HL-60 (cell line): ENCODE data around the gene RTN4.

Experiments used
- DNase-seq, 2 experiments: peaks; one replicate each; pipeline ENCODE4 v3.0.0-alpha.2; 2010 to 2020; ENCODE audit warnings: low read depth in 1 of 2, low spot score in 1 of 2
- H3K27ac ChIP-seq: fragments of 250-450 bp; sonication (Bioruptor Pico); replicated peaks from 2 replicates; pipeline ENCODE4 v1.5.1; 2020; ENCODE audit warnings: mild to moderate bottlenecking, moderate library complexity
- H3K27me3 ChIP-seq: fragments of 250-450 bp; sonication (Bioruptor Pico); 2 replicates; pipeline ENCODE4 v1.5.1; 2021; ENCODE audit warnings: mild to moderate bottlenecking, moderate library complexity; ENCODE audit not compliant: insufficient read depth, poor library complexity, severe bottlenecking
- H3K4me3 ChIP-seq: replicated peaks from 2 replicates; pipeline ENCODE4 v1.5.1; 2011; ENCODE audit warnings: mild to moderate bottlenecking, control low read depth, low read length; ENCODE audit not compliant: insufficient read depth
- GABPA ChIP-seq: IDR thresholded peaks from 2 replicates; pipeline ENCODE4 v1.6.1; 2012; ENCODE audit warnings: low read depth
- POLR2AphosphoS5 ChIP-seq: IDR thresholded peaks from 2 replicates; pipeline ENCODE4 v1.6.1; 2012; ENCODE audit warnings: low read depth
- SPI1 ChIP-seq: IDR thresholded peaks from 2 replicates; pipeline ENCODE4 v1.6.1; 2012; ENCODE audit warnings: low read depth, mild to moderate bottlenecking, borderline replicate concordance
- TF ChIP-seq, protein P1 (sequence below): IDR thresholded peaks from one replicate; pipeline ENCODE4 v1.5.1; 2011; ENCODE audit warnings: low read length, control low read depth, inconsistent platforms; ENCODE audit not compliant: insufficient read depth
- TF ChIP-seq, protein P2 (sequence below): IDR thresholded peaks from 2 replicates; pipeline ENCODE4 v1.6.1; 2012; ENCODE audit warnings: low read depth; ENCODE audit not compliant: insufficient replicate concordance

The RTN4 gene

GRCh38 chr2:54927751-54928615, 122.3 kb downstream of the RTN4 start:
- no peak overlapping the region for H3K27ac ChIP-seq
- H3K4me3 ChIP-seq: no peak overlapping the region
- H3K27me3 ChIP-seq: no peaks in the 10 kb centered on the region
- no peak for TF ChIP-seq POLR2AphosphoS5
- TF ChIP-seq SPI1: no peak
- TF ChIP-seq, protein P1, sequence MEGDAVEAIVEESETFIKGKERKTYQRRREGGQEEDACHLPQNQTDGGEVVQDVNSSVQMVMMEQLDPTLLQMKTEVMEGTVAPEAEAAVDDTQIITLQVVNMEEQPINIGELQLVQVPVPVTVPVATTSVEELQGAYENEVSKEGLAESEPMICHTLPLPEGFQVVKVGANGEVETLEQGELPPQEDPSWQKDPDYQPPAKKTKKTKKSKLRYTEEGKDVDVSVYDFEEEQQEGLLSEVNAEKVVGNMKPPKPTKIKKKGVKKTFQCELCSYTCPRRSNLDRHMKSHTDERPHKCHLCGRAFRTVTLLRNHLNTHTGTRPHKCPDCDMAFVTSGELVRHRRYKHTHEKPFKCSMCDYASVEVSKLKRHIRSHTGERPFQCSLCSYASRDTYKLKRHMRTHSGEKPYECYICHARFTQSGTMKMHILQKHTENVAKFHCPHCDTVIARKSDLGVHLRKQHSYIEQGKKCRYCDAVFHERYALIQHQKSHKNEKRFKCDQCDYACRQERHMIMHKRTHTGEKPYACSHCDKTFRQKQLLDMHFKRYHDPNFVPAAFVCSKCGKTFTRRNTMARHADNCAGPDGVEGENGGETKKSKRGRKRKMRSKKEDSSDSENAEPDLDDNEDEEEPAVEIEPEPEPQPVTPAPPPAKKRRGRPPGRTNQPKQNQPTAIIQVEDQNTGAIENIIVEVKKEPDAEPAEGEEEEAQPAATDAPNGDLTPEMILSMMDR: no peak
- no peak for TF ChIP-seq GABPA
- TF ChIP-seq, protein P2, sequence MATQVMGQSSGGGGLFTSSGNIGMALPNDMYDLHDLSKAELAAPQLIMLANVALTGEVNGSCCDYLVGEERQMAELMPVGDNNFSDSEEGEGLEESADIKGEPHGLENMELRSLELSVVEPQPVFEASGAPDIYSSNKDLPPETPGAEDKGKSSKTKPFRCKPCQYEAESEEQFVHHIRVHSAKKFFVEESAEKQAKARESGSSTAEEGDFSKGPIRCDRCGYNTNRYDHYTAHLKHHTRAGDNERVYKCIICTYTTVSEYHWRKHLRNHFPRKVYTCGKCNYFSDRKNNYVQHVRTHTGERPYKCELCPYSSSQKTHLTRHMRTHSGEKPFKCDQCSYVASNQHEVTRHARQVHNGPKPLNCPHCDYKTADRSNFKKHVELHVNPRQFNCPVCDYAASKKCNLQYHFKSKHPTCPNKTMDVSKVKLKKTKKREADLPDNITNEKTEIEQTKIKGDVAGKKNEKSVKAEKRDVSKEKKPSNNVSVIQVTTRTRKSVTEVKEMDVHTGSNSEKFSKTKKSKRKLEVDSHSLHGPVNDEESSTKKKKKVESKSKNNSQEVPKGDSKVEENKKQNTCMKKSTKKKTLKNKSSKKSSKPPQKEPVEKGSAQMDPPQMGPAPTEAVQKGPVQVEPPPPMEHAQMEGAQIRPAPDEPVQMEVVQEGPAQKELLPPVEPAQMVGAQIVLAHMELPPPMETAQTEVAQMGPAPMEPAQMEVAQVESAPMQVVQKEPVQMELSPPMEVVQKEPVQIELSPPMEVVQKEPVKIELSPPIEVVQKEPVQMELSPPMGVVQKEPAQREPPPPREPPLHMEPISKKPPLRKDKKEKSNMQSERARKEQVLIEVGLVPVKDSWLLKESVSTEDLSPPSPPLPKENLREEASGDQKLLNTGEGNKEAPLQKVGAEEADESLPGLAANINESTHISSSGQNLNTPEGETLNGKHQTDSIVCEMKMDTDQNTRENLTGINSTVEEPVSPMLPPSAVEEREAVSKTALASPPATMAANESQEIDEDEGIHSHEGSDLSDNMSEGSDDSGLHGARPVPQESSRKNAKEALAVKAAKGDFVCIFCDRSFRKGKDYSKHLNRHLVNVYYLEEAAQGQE: no peak
- DNase-seq: no peak

DNA sequence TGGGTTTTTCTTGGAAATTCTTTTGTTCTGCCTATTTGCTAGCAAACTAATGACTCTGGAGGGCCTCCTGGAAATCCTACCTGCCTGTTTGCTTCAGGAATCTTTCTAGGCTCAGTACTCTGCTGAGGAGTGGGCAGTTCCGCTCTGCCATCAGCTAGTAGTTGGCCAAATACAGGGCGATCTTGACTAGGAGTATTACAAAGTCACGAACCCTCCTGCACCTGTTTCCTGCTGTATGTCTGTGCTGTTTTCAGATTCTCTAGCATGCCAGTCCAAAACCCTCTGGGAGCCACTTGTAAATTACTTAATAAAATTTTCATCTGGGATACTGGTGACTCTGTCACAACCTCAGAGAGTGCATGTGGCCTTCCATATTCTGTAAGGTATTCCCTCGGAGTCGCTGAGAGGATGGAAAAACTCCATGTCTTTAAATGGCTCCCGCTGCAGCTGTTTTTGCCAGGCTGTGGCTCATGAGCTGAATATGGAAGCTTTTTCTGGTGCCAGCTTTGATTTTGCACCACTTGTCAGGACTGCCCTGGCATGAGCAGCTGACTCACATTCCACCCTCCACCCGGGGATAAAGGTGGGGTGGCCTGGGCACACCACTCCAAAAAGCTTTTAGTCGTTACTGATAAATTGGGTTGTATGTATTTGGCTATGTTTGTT, 123.0 kb downstream of the RTN4 start:
- H3K27me3 ChIP-seq: no peaks in the 10 kb centered on the region
- H3K4me3 ChIP-seq: no peak overlapping the region
- no peak for TF ChIP-seq GABPA
- no peak for DNase-seq
- no peak overlapping the region for H3K27ac ChIP-seq

DNA sequence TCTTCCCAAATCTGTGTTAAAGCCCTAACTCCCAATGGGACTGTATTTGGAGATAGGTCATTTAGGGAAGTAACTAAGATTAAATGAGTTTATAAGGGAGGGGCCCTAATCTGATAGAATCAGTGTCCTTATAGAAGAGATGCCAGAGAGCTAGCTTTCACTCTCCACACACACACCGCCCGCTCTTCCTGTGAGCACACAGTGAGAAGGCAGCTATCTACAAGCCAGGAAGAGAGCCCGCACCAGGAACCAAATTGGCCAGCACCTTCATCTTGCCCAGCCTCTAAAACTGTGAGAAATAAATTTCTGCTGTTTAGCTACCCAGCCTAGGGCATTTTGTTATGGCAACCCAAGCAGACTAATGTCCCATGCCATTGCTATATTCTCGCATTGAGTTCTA, 125.2 kb downstream of the RTN4 start:
- Histone ChIP-seq H3K4me3 (no peak overlapping the region), H3K27me3 (no peaks in the 10 kb centered on the region), H3K27ac (no peak overlapping the region)
- no peak for TF ChIP-seq GABPA
- TF ChIP-seq, protein P1: no peak
- TF ChIP-seq, protein P2: no peak
- no peak for TF ChIP-seq SPI1
- TF ChIP-seq POLR2AphosphoS5: no peak
- DNase-seq: no peak

- Histone ChIP-seq H3K27me3 (no peaks in the 10 kb centered on the region), H3K4me3 (no peak overlapping the region), H3K27ac (no peak overlapping the region)
- DNase-seq: no peak
- TF ChIP-seq GABPA (no peak), SPI1 (no peak), POLR2AphosphoS5 (no peak)
- TF ChIP-seq, protein P1: no peak
- TF ChIP-seq, protein P2: no peak
Observed at GRCh38 chr2:54924121-54924520, 126.1 kb downstream of the RTN4 start.
